ENCODE data around the gene EHHADH. TPM values are rescaled to one million over a fixed set of nuclear protein-coding genes. Genes with fewer than 3 reads are reported as not detected.
"Not testable (repeated sequence)": the region's sequence is repeated elsewhere in the genome, so short reads cannot be mapped to it uniquely, and the experiment has no call there.

The EHHADH gene
- total RNA-seq, 2 donors from 2014 or later = 0.90 to 1.1 TPM

GRCh38 chr3:185233328-185233727 lies 20.5 kb downstream of the EHHADH start:
- no peak overlapping the region for H3K4me3 Mint-ChIP-seq
- peaks cover 4% of the 10 kb centered on the region for H3K36me3 Mint-ChIP-seq (ENCODE audit: low read depth)
- H3K9me3 ChIP-seq (ENCODE audit: control insufficient read depth, low read length, poor library complexity, severe bottlenecking) = no peaks in the 10 kb centered on the region
- DNase-seq (no peak), ATAC-seq (no peak)
- no peaks in the 10 kb centered on the region for H3K27me3 Mint-ChIP-seq
- no peaks in the 10 kb centered on the region for H3K4me1 Mint-ChIP-seq
- H3K27ac Mint-ChIP-seq = no peak overlapping the region

- H3K4me1 Mint-ChIP-seq; H3K36me3 Mint-ChIP-seq (ENCODE audit: low read depth); ATAC-seq; H3K4me3 Mint-ChIP-seq; H3K27me3 Mint-ChIP-seq; H3K27ac Mint-ChIP-seq; H3K9me3 ChIP-seq (ENCODE audit: control insufficient read depth, low read length, poor library complexity, severe bottlenecking); DNase-seq: not testable (repeated sequence)
Observed at GRCh38 chr3:185226526-185226925, 27.3 kb downstream of the EHHADH start.

DNA sequence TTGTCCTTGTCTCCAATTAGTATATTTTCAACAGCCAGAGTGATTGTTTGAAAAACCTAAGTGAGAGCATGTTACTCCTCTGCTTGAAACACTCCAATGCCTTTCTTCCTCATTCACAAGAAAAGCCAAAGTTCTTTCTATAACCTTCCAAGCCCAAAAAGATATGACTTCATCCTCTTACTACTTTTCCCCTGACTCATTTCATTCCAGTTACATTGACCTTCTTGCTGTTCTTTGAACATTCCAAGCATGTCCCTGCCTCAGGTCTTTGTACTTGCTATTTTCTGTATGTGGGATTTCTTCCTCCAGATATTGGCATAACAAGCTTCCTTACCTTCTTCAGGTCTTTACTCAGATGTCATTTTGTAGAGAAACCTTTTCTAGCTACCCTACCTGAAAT lies 28.3 kb downstream of the EHHADH start:
- ATAC-seq (no peak), DNase-seq (no peak)
- Mint-ChIP-seq H3K27ac (no peak overlapping the region), H3K4me3 (no peak overlapping the region), H3K27me3 (no peaks in the 10 kb centered on the region), H3K36me3 (ENCODE audit: low read depth) (peaks cover 2% of the 10 kb centered on the region), H3K4me1 (no peaks in the 10 kb centered on the region)
- no peaks in the 10 kb centered on the region for H3K9me3 ChIP-seq (ENCODE audit: control insufficient read depth, low read length, poor library complexity, severe bottlenecking)

GRCh38 chr3:185225080-185225479 lies 28.8 kb downstream of the EHHADH start:
- Mint-ChIP-seq H3K4me3 (no peak overlapping the region), H3K4me1 (no peaks in the 10 kb centered on the region), H3K36me3 (ENCODE audit: low read depth) (peaks cover 2% of the 10 kb centered on the region), H3K27ac (no peak overlapping the region), H3K27me3 (no peaks in the 10 kb centered on the region)
- no peaks in the 10 kb centered on the region for H3K9me3 ChIP-seq (ENCODE audit: control insufficient read depth, low read length, poor library complexity, severe bottlenecking)
- ATAC-seq (no peak), DNase-seq (no peak)

DNA sequence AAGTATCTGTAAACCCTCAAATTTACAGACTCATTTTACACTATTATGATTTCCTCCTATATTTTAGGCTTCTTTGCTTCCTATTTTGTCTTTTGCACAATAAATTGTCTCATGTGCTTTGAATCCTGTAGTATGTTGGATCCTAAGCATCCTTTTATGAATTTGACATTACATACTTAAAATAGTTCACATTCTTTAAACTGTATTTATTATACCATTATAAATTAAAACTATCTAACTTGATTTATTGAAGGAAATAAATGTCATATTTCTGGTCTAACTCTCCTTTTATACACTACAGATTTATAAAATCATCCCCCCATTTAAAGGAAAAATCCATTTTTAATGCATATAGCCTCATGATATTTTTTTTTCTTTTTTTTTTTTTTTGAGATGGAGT lies 32.6 kb downstream of the EHHADH start:
- DNase-seq (no peak), ATAC-seq (no peak)
- H3K9me3 ChIP-seq (ENCODE audit: control insufficient read depth, low read length, poor library complexity, severe bottlenecking) = no peaks in the 10 kb centered on the region
- Mint-ChIP-seq H3K4me1 (no peaks in the 10 kb centered on the region), H3K27me3 (no peaks in the 10 kb centered on the region), H3K27ac (no peak overlapping the region), H3K36me3 (ENCODE audit: low read depth) (peaks cover 4% of the 10 kb centered on the region), H3K4me3 (no peak overlapping the region)

- no peak for ATAC-seq
- H3K4me3 Mint-ChIP-seq = no peak overlapping the region
Observed at GRCh38 chr3:185216607-185216958, 37.3 kb downstream of the EHHADH start.

DNA sequence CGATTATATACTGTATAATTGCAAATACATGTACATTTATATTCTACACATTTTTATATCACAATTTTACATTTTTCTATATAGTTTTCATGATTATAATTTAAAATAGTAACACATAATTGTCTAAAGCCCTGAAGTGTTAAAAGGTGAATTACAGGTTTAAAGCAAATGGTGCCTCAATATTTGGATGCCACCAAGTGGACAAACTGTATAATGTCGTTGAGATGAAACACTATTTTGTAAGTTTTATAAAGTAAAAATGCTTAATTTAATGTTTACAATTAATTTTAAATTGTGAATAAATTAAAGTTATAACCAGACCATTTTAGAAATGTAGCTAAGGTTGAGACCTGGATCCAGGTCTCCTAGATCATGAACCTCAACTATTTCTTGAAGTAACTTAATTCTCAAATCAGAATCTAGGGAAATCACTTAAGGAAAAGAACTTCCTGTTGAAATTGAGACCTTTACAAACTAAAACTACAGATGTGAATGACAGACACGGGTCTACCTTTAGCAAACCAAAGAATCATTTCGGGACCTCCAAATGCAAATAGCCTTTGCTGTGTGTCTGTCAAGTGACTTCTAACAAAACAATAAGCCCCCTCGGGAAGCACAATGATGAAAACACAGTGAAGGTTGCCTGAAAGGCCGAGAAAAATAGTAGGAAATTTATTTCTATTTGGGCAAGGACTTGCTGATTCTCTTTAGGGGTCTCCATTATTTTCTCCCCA lies 37.8 kb downstream of the EHHADH start:
- Mint-ChIP-seq H3K4me1 (no peaks in the 10 kb centered on the region), H3K27ac (no peak overlapping the region), H3K27me3 (no peaks in the 10 kb centered on the region), H3K4me3 (no peak overlapping the region), H3K36me3 (ENCODE audit: low read depth) (peaks cover 2% of the 10 kb centered on the region)
- H3K9me3 ChIP-seq (ENCODE audit: control insufficient read depth, low read length, poor library complexity, severe bottlenecking) = no peaks in the 10 kb centered on the region
- DNase-seq = no peak
- ATAC-seq = no peak

More at GRCh38 chr3:185216607-185216958, 37.3 kb downstream of the EHHADH start:
- Mint-ChIP-seq H3K27ac (no peak overlapping the region), H3K27me3 (no peaks in the 10 kb centered on the region), H3K36me3 (ENCODE audit: low read depth) (peaks cover 2% of the 10 kb centered on the region), H3K4me1 (no peaks in the 10 kb centered on the region)
- no peak for DNase-seq
- H3K9me3 ChIP-seq (ENCODE audit: control insufficient read depth, low read length, poor library complexity, severe bottlenecking) = no peaks in the 10 kb centered on the region

DNA sequence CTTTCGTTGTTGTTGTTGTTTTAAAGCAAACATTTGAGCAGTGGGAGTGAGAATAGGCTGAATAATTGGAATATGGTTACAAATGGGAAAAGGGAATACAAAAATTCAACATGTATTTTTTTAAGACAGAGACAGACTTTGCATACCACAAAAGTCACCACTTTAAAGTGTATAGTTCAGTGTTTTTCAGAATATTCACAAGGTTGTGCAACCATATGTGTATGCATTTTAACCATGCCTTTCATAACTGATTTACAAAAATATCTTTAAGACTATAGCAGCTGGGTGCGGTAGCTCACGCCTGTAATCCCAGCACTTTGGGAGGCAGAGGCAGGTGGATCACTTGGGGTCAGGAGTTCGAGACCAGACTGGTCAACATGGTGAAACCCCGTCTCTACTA lies 41.3 kb downstream of the EHHADH start:
- Mint-ChIP-seq H3K36me3 (ENCODE audit: low read depth) (no peaks in the 10 kb centered on the region), H3K27ac (no peak overlapping the region), H3K4me3 (no peak overlapping the region), H3K27me3 (peaks cover 9% of the 10 kb centered on the region), H3K4me1 (no peaks in the 10 kb centered on the region)
- ATAC-seq (no peak), DNase-seq (no peak)
- H3K9me3 ChIP-seq (ENCODE audit: control insufficient read depth, low read length, poor library complexity, severe bottlenecking) = no peaks in the 10 kb centered on the region

- Mint-ChIP-seq H3K27ac (no peak overlapping the region), H3K4me3 (no peak overlapping the region), H3K36me3 (ENCODE audit: low read depth) (no peaks in the 10 kb centered on the region), H3K27me3 (peaks cover 9% of the 10 kb centered on the region), H3K4me1 (peaks cover 2% of the 10 kb centered on the region)
- H3K9me3 ChIP-seq (ENCODE audit: control insufficient read depth, low read length, poor library complexity, severe bottlenecking) = no peaks in the 10 kb centered on the region
- DNase-seq (no peak), ATAC-seq (no peak)
Observed at GRCh38 chr3:185212086-185212485, 41.8 kb downstream of the EHHADH start.

DNA sequence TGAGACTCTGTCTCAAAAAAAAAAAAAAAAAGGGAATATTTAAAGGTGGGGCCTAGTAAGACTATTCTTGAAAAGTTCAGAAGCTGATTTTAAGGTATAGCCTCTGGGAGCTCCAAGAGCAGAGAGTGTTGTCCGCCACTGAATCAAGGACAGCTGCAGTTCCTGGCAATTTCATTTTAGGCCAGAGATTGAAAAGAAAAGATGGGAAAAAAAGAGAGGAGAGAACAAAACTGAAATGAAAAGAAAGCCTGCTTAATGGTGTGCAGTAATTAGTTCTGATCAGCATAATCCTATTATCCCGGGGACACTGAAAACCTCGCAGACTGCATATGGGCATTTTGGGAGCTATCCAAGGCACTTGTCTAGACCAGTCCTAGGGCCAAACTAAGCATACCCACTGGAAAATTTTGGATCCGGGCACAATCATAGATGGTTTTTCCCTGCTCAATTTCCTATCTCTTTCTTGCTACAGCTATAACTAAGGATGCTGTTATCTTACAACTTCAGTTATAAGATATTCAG lies 43.2 kb downstream of the EHHADH start:
- Mint-ChIP-seq H3K4me1 (peaks cover 2% of the 10 kb centered on the region), H3K36me3 (ENCODE audit: low read depth) (no peaks in the 10 kb centered on the region), H3K4me3 (no peak overlapping the region), H3K27ac (no peak overlapping the region), H3K27me3 (peaks cover 9% of the 10 kb centered on the region)
- H3K9me3 ChIP-seq (ENCODE audit: control insufficient read depth, low read length, poor library complexity, severe bottlenecking) = no peaks in the 10 kb centered on the region
- ATAC-seq = no peak
- DNase-seq = no peak

GRCh38 chr3:185208823-185209222 lies 45.0 kb downstream of the EHHADH start:
- Mint-ChIP-seq H3K36me3 (ENCODE audit: low read depth) (no peaks in the 10 kb centered on the region), H3K4me1 (peaks cover 2% of the 10 kb centered on the region), H3K4me3 (no peak overlapping the region), H3K27ac (no peak overlapping the region), H3K27me3 (peaks cover 9% of the 10 kb centered on the region)
- ATAC-seq (no peak), DNase-seq (no peak)
- no peaks in the 10 kb centered on the region for H3K9me3 ChIP-seq (ENCODE audit: control insufficient read depth, low read length, poor library complexity, severe bottlenecking)

DNA sequence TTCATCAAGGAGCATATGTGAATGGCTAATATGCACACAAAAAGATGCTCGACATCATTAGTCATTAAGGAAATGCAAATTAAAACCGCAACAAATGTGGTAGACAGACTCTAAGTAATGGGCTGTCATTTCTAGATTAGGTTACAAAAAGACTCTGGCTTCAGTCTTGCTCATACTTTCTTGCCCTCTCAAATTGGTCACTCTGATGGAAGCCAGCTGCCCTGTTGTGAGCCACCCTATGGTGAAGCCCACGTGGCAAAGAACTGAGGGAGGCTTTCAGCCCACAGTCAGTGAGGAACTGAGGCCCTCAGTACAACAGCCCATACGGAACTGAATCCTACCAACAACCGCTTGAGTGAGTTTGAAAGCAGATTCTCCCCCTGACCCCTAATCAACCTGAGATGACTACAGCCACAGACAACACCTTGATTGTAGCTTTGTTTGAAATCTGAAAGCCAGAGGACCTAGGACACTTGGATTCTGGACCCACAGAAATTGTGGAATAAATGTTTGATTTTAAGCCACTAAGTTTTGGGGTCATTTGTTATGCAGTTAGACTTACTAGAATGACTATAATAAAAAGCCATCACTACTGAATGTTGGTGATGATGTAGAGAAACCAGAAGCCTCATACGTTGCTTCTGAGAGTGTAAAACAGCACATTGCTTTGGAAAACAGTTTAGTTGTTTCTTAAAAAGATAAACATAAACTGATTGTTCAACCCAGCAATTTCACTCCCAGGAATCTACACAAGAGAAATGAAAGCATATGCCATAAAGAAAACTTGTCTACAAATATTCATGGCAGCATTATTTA lies 45.7 kb downstream of the EHHADH start:
- no peak overlapping the region for H3K4me3 Mint-ChIP-seq
- DNase-seq = no peak
- peaks cover 9% of the 10 kb centered on the region for H3K27me3 Mint-ChIP-seq
- peaks cover 2% of the 10 kb centered on the region for H3K4me1 Mint-ChIP-seq
- H3K36me3 Mint-ChIP-seq (ENCODE audit: low read depth) = peaks cover 4% of the 10 kb centered on the region
- H3K9me3 ChIP-seq (ENCODE audit: control insufficient read depth, low read length, poor library complexity, severe bottlenecking) = no peaks in the 10 kb centered on the region
- no peak overlapping the region for H3K27ac Mint-ChIP-seq
- no peak for ATAC-seq

DNA sequence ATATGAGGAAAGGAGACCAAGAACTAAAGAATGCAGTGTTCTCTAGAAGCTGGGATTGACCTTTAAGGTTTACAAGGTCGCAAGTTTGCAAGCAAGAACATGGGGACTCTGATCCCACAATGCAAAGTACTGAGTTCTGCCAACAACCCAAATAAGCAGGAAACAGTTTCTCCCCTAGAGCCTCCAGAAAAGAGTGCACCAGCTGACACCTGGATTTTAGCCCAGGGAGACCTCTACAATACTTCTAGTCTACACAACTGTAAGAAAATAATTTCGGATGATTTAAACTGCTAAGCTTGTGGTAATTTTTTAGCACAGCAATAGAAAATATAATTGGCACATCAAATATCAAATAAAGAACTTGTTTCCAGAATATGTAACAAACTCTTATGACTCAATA lies 46.4 kb downstream of the EHHADH start:
- Mint-ChIP-seq H3K4me3 (no peak overlapping the region), H3K27me3 (peaks cover 9% of the 10 kb centered on the region), H3K27ac (no peak overlapping the region), H3K36me3 (ENCODE audit: low read depth) (peaks cover 4% of the 10 kb centered on the region), H3K4me1 (peaks cover 2% of the 10 kb centered on the region)
- no peak for DNase-seq
- no peak for ATAC-seq
- no peaks in the 10 kb centered on the region for H3K9me3 ChIP-seq (ENCODE audit: control insufficient read depth, low read length, poor library complexity, severe bottlenecking)
